Activated CD4-positive, CD25-positive, alpha-beta regulatory T cell treated with anti-CD3 and anti-CD28 coated beads, Interleukin-2, amount 50 U/mL, for 24 hours (primary cell): ENCODE measurements around the gene PARN.
"Not testable (repeated sequence)": the region's sequence is repeated elsewhere in the genome, so short reads cannot be mapped to it uniquely, and the experiment has no call there.

Experiments used
- ATAC-seq, 2 donors: fragments of 150-1000 bp; cut with Tn5 transposase; one replicate each; pipeline ENCODE4 v1.10.0; 2021; ENCODE audit warnings: mild to moderate bottlenecking in 1 of 2, moderate library complexity in 1 of 2

PARN gene

GRCh38 chr16:14572535-14572934 lies 57.5 kb downstream of the PARN start:
- no peak for ATAC-seq

- no peak for ATAC-seq
Observed at GRCh38 chr16:14569213-14569612, 60.8 kb downstream of the PARN start.

GRCh38 chr16:14566599-14566998 lies 63.5 kb downstream of the PARN start:
- ATAC-seq = no peak

GRCh38 chr16:14565688-14566025 lies 64.4 kb downstream of the PARN start:
- ATAC-seq = no peak

- ATAC-seq = no peak
Observed at GRCh38 chr16:14564861-14565687, 65.0 kb downstream of the PARN start.

- no peak for ATAC-seq
Observed at GRCh38 chr16:14564323-14564722, 65.7 kb downstream of the PARN start.

GRCh38 chr16:14562691-14563491 lies 67.2 kb downstream of the PARN start:
- ATAC-seq = no peak

- ATAC-seq = no peak
Observed at GRCh38 chr16:14560523-14560922, 69.5 kb downstream of the PARN start.

GRCh38 chr16:14559809-14560241 lies 70.2 kb downstream of the PARN start:
- no peak for ATAC-seq

- no peak for ATAC-seq
Observed at GRCh38 chr16:14553447-14553846, 76.6 kb downstream of the PARN start.

GRCh38 chr16:14549789-14550153 lies 80.3 kb downstream of the PARN start:
- no peak for ATAC-seq

- ATAC-seq = no peak
Observed at GRCh38 chr16:14548933-14549788, 80.9 kb downstream of the PARN start.

- ATAC-seq = no peak
Observed at GRCh38 chr16:14545346-14545884, 84.6 kb downstream of the PARN start.

GRCh38 chr16:14544846-14545245 lies 85.2 kb downstream of the PARN start:
- not testable (repeated sequence) for ATAC-seq

- no peak for ATAC-seq
Observed at GRCh38 chr16:14539631-14540030, 90.4 kb downstream of the PARN start.

- ATAC-seq = no peak
Observed at GRCh38 chr16:14539156-14539555, 90.9 kb downstream of the PARN start.

- no peak for ATAC-seq
Observed at GRCh38 chr16:14538604-14539003, 91.5 kb downstream of the PARN start.

- ATAC-seq = no peak
Observed at GRCh38 chr16:14531613-14532012, 98.4 kb downstream of the PARN start.

GRCh38 chr16:14531101-14531500 lies 99.0 kb downstream of the PARN start:
- no peak for ATAC-seq

GRCh38 chr16:14530046-14530445 lies 100.0 kb downstream of the PARN start:
- no peak for ATAC-seq

GRCh38 chr16:14529010-14529669 lies 100.9 kb downstream of the PARN start:
- ATAC-seq = peak; percentile 21 to 33

- no peak for ATAC-seq
Observed at GRCh38 chr16:14528306-14528705, 101.8 kb downstream of the PARN start.
